ENCODE measurements around the gene SRSF9. TPM values are rescaled to one million over a fixed set of nuclear protein-coding genes. Genes with fewer than 3 reads are reported as not detected.

SRSF9 gene
- total and polyA plus RNA-seq, 2 of the 4 experiments (the other 2 are of a cell fraction), result 102 to 143 TPM

- no peaks in the 10 kb centered on the region for H3K36me3 ChIP-seq (ENCODE audit: control insufficient read depth, insufficient read depth, low read length)
- H3K4ac ChIP-seq (ENCODE audit: low read depth, low read length), result no peak overlapping the region
- no peaks in the 10 kb centered on the region for H3K79me1 ChIP-seq (ENCODE audit: low read depth in 1 of 2, low read length in 2 of 2)
- H4K20me1 ChIP-seq (ENCODE audit: insufficient read depth, low read length), result no peaks in the 10 kb centered on the region
- no peak overlapping the region for H4K5ac ChIP-seq (ENCODE audit: low read depth, low read length)
- in situ Hi-C loops (cut with MboI; ENCODE audit: low sequenced_read_pairs), result no loop called here
- ChIA-PET POLR2A (ENCODE audit: unreplicated experiment) (no interaction called here), CTCF (no interaction called here)
- no TSS peak for BruUV-seq (replicated peaks)
- no peak overlapping the region for H4K91ac ChIP-seq (ENCODE audit: insufficient read depth, low read depth, low read length)
- peaks cover 13% of the 10 kb centered on the region for H3K27me3 ChIP-seq (ENCODE audit: control insufficient read depth, insufficient read depth, low read length)
- H3K18ac ChIP-seq (ENCODE audit: low read depth, low read length), result no peak overlapping the region
- H3K9me1 ChIP-seq (ENCODE audit: insufficient read depth, low read length), result no peaks in the 10 kb centered on the region
- H2BK5ac ChIP-seq (ENCODE audit: low read depth, low read length, poor library complexity, severe bottlenecking), result no peak overlapping the region
- no peak for TF ChIP-seq NFE2L2 (IDR thresholded peaks at IDR 0.05; ENCODE audit: low read depth, low read length)
- no peak overlapping the region for H2AFZ ChIP-seq (replicated peaks; ENCODE audit: low read length, poor library complexity)
- ATAC-seq (ENCODE audit: low read depth), result no peak
- no peak overlapping the region for H3K27ac ChIP-seq (ENCODE audit: insufficient read depth, low read length)
- H4K8ac ChIP-seq (ENCODE audit: low read depth in 2 of 2, low read length in 2 of 2), result no peak overlapping the region
- H3K4me2 ChIP-seq (ENCODE audit: low read depth, low read length), result no peak overlapping the region
- H3K4me3 ChIP-seq (ENCODE audit: insufficient read depth, low read depth, low read length), result no peak overlapping the region
- H3K4me1 ChIP-seq (ENCODE audit: control insufficient read depth, insufficient read depth, low read length), result no peaks in the 10 kb centered on the region
- no peak overlapping the region for H2BK15ac ChIP-seq (ENCODE audit: low read depth, low read length)
- H2BK120ac ChIP-seq (ENCODE audit: low read depth, low read length), result no peak overlapping the region
- H3K9me3 ChIP-seq (ENCODE audit: control insufficient read depth, insufficient read depth, low read length), result no peaks in the 10 kb centered on the region
- no peak overlapping the region for H2BK20ac ChIP-seq (ENCODE audit: low read depth, low read length)
- H3K23ac ChIP-seq (ENCODE audit: low read depth, low read length), result no peak overlapping the region
- DNase-seq, result no peak
- dilution Hi-C loops (cut with HindIII; ENCODE audit: low sequenced_read_pairs, unreplicated experiment), result no loop called here
- H2AK9ac ChIP-seq (replicated peaks; ENCODE audit: low read depth, low read length, poor library complexity), result no peak overlapping the region
- no peak overlapping the region for H2AK5ac ChIP-seq (ENCODE audit: low read depth, low read length)
- WGBS, 2 experiments (ENCODE audit: extremely low coverage in 2 of 2, insufficient read length in 1 of 2), result 80% methylated on average over 1 of the region's 7 CpGs; no CpG with 5 or more reads in 1 of the 2 experiments
- no peak overlapping the region for H3K56ac ChIP-seq (ENCODE audit: extremely low read depth, insufficient read depth, low read length)
- H3K9ac ChIP-seq (ENCODE audit: low read depth, low read length), result no peak overlapping the region
- intact Hi-C loops (cut with micrococcal nuclease), result loop anchor here (5.0 kb wide), 1 partner anchor 40 kb away; no protein-coding TSS in a partner anchor
- H3K14ac ChIP-seq (replicated peaks; ENCODE audit: low read depth, low read length), result no peak overlapping the region
Observed at GRCh38 chr12:120412421-120412820, 57.1 kb downstream of the SRSF9 start.

Small RNAs within 50 kb of the gene (microRNA-seq; reads per million reads assigned to microRNA genes)
- gene RF00019 (ENCODE audit: insufficient read depth, insufficient read length), result not detected

Small RNAs within 50 kb of the gene (small RNA-seq; reads per million reads assigned to genes)
- gene RF00019, result 0 reads per million in 5 experiments

Other genes starting within 250 kb of the SRSF9 start
- 33.9 and 46.6 TPM in 2 replicates for gene PXN, start 204.0 kb downstream of the SRSF9 start, total RNA-seq (2012; rRNA removed)
- 134 and 139 TPM in 2 replicates for gene PXN, start 204.0 kb downstream of the SRSF9 start, polyA plus RNA-seq (2012; rRNA removed)
- gene RNU4-2, start 177.8 kb downstream of the SRSF9 start, total RNA-seq (2012; rRNA removed), result under 0.01 TPM in 2 replicates
- not detected in 2 replicates for gene RNU4-2, start 177.8 kb downstream of the SRSF9 start, polyA plus RNA-seq (2012; rRNA removed)
- under 0.01 TPM in 2 replicates for gene RNU4-1, start 176.5 kb downstream of the SRSF9 start, total RNA-seq (2012; rRNA removed)
- gene RNU4-1, start 176.5 kb downstream of the SRSF9 start, polyA plus RNA-seq (2012; rRNA removed), result not detected in 2 replicates
- gene SIRT4, start 167.4 kb downstream of the SRSF9 start, total RNA-seq (2012; rRNA removed), result 0.83 and 2.0 TPM in 2 replicates
- 0.56 and 0.87 TPM in 2 replicates for gene SIRT4, start 167.4 kb downstream of the SRSF9 start, polyA plus RNA-seq (2012; rRNA removed)
- not detected in 2 replicates for gene PLA2G1B, start 142.0 kb downstream of the SRSF9 start, total RNA-seq (2012; rRNA removed)
- gene PLA2G1B, start 142.0 kb downstream of the SRSF9 start, polyA plus RNA-seq (2012; rRNA removed), result not detected in 2 replicates
- gene MSI1, start 100.6 kb downstream of the SRSF9 start, total RNA-seq (2012; rRNA removed), result not detected in 2 replicates
- not detected in 2 replicates for gene MSI1, start 100.6 kb downstream of the SRSF9 start, polyA plus RNA-seq (2012; rRNA removed)
- gene COX6A1, start 31.6 kb downstream of the SRSF9 start, total RNA-seq (2012; rRNA removed), result 339 and 396 TPM in 2 replicates
- 541 and 664 TPM in 2 replicates for gene COX6A1, start 31.6 kb downstream of the SRSF9 start, polyA plus RNA-seq (2012; rRNA removed)
- 19.2 and 45.5 TPM in 2 replicates for gene TRIAP1, start 23.4 kb downstream of the SRSF9 start, total RNA-seq (2012; rRNA removed)
- 23.2 and 32.3 TPM in 2 replicates for gene TRIAP1, start 23.4 kb downstream of the SRSF9 start, polyA plus RNA-seq (2012; rRNA removed)
- gene GATC, start 23.3 kb downstream of the SRSF9 start, total RNA-seq (2012; rRNA removed), result 15.6 and 16.5 TPM in 2 replicates
- 7.6 and 8.7 TPM in 2 replicates for gene GATC, start 23.3 kb downstream of the SRSF9 start, polyA plus RNA-seq (2012; rRNA removed)
- 696 and 709 TPM in 2 replicates for gene DYNLL1, start 26.4 kb upstream of the SRSF9 start, total RNA-seq (2012; rRNA removed)
- 627 and 663 TPM in 2 replicates for gene DYNLL1, start 26.4 kb upstream of the SRSF9 start, polyA plus RNA-seq (2012; rRNA removed)
- 25.1 and 29.4 TPM in 2 replicates for gene COQ5, start 59.4 kb upstream of the SRSF9 start, total RNA-seq (2012; rRNA removed)
- 17.3 and 21.6 TPM in 2 replicates for gene COQ5, start 59.4 kb upstream of the SRSF9 start, polyA plus RNA-seq (2012; rRNA removed)
- 43.0 and 44.4 TPM in 2 replicates for gene RNF10, start 64.6 kb upstream of the SRSF9 start, total RNA-seq (2012; rRNA removed)
- gene RNF10, start 64.6 kb upstream of the SRSF9 start, polyA plus RNA-seq (2012; rRNA removed), result 65.2 and 95.0 TPM in 2 replicates
- gene POP5, start 111.7 kb upstream of the SRSF9 start, total RNA-seq (2012; rRNA removed), result 66.1 and 69.5 TPM in 2 replicates
- gene POP5, start 111.7 kb upstream of the SRSF9 start, polyA plus RNA-seq (2012; rRNA removed), result 81.5 and 99.4 TPM in 2 replicates
- gene CABP1, start 170.9 kb upstream of the SRSF9 start, total RNA-seq (2012; rRNA removed), result 0.54 and 0.83 TPM in 2 replicates
- gene CABP1, start 170.9 kb upstream of the SRSF9 start, polyA plus RNA-seq (2012; rRNA removed), result 0.20 and 1.1 TPM in 2 replicates
- 117 and 137 TPM in 2 replicates for gene MLEC, start 217.4 kb upstream of the SRSF9 start, total RNA-seq (2012; rRNA removed)
- gene MLEC, start 217.4 kb upstream of the SRSF9 start, polyA plus RNA-seq (2012; rRNA removed), result 38.6 and 44.1 TPM in 2 replicates
- 8.4 and 10.3 TPM in 2 replicates for gene UNC119B, start 240.7 kb upstream of the SRSF9 start, total RNA-seq (2012; rRNA removed)
- gene UNC119B, start 240.7 kb upstream of the SRSF9 start, polyA plus RNA-seq (2012; rRNA removed), result 17.8 and 21.6 TPM in 2 replicates